SW 1271 (cell line): ENCODE data around the gene UBE2S.
"Not testable (repeated sequence)": the region's sequence is repeated elsewhere in the genome, so short reads cannot be mapped to it uniquely, and the experiment has no call there.

Experiments
- DNase-seq, 2 experiments: peaks; one replicate each; lab custom pipeline; 2025; lab: John Stamatoyannopoulos, UW

The UBE2S gene

DNA sequence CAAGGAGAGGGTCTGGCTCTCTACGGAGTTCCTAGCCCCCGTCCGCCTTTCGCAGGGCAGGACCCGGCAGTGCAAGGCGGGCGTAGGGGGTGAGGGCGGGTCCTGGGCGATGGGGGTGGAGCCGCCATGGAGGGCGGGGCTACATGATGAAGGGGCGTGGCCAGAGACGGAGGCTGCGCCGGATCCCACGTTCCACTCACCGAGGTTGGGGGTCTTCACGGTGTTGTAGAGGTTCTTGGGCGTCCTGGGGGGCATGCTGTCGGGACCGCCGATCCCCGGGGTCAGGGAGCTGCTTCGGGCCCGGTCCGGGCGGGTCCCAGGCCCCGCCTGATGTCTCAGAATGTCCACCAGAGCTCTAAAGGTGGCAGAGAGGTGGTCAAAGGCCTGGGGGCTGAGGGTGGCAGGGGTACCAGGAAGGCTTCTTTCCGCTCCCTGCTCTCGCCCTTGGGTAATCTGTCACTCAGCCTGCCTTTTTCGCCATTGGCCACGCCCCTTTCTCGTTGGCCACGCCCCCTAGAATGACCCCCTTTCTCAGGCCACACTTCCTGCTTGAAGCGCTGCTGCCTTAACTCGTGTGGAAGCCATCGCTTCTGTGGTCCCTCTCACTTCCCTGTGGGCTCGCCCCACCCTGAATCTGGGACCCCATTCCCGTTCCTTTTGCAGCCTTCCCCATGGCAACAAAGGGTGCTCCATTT, 33.0 kb upstream of the UBE2S start:
- no peak for DNase-seq

DNA sequence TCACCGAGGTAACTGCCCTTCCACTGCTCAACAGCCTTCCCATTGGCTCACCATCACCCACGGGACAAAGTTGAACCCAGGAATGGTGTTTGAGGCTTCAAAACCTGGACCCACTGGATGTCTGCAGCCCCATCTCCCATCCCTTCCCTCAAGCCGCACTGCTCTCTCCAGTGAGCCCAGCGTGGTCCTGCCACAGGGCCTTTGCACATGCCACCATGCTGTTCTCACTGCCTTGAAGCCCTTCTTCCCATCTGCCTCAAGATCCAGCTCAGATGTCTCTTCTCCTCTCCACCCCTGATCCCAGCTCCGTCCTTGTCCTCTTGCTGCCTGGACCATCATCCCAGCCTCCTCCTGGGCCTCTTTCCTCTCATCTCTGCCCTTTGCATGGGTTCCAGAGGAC, 31.5 kb upstream of the UBE2S start:
- no peak for DNase-seq

DNA sequence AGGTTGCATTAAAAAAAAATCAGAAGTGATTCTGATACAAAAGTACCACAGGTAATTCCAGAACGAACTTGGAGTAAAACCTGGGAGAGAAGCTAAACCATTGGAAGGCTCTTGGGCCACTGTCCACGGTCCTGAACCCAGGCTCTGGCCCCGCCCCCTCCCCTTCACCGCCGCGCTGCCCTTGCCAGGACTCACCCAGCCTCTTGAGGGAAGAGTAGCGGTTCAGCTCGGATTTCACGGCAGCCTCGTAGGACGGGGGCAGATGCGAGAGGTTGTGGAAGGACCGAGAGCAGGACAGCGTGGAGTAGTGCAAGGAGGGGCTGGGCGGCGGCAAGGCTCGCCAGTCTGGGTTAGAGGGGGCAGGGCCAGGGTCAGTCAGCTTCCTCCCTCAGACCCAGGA, 29.8 kb upstream of the UBE2S start:
- peak in 1 of 2 experiments; percentile 48 for DNase-seq

- DNase-seq: no peak
Measured at GRCh38 chr19:55436847-55437246, 29.3 kb upstream of the UBE2S start.

DNA sequence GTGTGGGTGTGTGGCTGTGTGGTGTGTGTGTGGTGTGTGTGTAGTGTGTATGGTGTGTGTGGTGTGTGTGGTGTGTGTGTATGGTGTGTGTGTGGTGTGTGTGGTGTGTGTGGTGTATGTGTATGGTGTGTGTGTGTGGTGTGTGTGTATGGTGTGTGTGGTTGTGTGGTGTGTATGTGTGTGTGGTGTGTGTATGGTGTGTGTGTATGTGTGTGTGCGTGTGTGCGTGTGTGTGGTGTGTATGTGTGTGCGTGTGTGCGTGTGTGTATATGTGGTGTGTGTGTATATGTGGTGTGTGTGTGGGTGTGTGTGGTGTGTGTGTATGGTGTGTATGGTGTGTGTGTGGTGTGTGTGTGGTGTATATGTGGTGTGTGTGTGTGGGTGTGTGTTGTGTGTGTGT, 27.4 kb upstream of the UBE2S start:
- DNase-seq: no peak

- DNase-seq: no peak
Measured at GRCh38 chr19:55434356-55434919, 26.9 kb upstream of the UBE2S start.

DNA sequence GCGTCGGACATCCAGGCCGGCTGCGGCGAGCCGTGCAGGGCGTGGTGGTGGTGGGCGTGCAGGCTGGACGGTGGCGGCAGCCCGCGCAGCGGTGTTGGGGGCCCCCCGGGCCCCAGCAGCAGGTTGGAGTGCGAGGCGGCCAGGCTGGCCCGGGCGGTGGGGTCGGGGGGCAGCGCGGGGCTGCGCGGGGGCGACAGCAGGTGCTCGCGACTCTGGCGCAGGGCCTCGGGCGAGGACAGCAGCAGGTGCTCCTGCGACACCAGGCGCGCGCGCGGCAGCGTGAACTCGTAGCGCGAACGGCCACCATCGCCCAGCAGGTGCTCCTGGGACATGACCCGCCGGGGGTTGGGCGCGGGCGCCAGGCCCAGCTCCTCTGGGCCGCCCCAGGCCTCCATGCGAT, 25.7 kb upstream of the UBE2S start:
- no peak for DNase-seq

DNA sequence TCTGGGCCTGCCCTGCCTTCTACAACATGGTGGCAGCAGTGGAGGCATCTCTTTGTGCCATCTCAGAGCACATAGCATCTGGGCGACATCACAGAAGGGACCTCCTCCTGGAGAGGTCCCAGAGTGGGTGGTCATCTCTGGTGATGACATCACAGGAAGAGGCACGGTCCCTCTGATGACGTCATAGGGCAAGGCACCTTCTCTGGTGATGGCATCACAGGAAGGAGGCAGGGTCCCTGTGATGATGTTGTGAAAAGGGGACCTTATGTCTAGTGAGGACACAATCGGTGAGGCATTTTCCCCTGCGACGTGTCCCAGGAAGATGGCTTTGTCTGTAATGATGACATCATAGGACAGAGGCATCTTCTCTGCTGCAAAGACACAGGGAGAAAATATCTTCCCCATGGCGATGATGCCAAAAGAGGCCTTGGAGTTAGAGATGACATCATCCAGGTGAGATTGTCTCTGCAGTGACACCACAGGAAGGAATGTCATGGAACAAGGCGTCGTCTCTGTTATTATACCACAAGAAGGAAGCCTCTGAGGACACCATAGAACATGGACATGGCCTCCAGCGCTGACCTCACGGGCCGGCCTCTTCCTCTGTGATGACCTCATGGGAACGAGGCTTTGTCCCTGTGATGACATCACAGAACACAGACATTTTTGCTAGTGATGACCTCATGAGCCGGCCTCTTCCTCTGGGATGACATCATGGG, 24.8 kb upstream of the UBE2S start:
- no peak for DNase-seq

- no peak for DNase-seq
Measured at GRCh38 chr19:55431183-55431582, 23.6 kb upstream of the UBE2S start.

DNA sequence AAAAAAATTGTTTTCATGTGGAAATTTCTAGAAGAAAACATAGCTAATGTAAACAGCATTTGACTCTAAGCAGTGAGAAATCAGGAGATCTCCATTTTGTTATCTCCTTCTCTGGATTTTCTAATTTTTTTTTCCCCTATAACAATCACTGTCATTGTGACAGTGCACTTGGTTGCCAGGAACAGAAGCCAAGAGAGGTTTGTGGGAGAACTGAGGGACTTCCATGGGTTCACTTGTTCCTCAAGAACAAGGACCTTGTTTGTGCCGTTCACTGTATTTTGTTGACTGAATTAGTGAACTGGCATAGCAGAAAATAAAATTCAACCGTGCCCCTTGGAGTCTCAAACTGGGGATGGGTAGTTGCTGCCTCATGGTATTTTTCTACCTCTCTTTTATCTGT, 18.5 kb upstream of the UBE2S start:
- DNase-seq: no peak

DNA sequence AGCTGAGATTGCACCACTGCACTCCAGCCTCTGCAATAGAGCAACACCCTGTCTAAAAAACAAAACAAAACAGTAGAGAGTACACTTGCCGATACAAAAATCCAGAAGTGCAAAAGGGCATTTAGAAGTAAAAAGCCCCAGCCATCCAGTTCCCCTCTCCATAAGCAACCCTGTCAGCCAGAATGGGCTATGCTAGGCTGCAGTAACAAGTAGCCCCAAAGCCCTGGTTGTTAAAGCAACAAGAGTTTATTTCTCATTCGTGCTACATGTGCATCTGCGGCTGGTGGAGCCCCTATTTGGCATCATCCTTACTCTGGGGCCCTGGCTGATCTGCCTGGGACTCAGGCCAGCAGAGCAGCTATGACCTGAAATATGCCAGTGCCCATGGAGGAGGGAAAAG, 16.9 kb upstream of the UBE2S start:
- no peak for DNase-seq

- DNase-seq: no peak
Measured at GRCh38 chr19:55423225-55424005, 15.8 kb upstream of the UBE2S start.

- DNase-seq: not testable (repeated sequence)
Measured at GRCh38 chr19:55421281-55421680, 13.7 kb upstream of the UBE2S start.

- DNase-seq: no peak
Measured at GRCh38 chr19:55419624-55420236, 12.1 kb upstream of the UBE2S start.

DNA sequence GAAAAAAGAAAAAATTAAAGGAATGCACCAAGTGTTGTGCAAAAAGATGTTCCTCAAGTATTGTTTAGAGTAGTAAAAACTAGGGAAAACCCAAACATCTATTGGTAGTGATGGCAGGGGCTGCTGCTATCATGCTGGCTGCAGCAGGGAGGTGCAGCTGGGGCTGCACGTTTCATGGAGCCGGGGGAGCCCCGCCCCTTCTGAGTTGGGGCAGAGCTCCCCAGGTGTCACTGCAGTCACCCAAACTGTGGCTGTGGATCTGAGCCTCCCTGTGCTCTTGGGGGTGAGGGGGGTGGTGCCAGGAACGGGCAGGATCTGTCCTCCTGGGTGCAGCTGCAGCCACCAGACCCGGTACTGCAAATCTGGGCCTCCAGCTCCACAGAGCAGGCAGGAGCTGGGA, 11.5 kb upstream of the UBE2S start:
- no peak for DNase-seq

DNA sequence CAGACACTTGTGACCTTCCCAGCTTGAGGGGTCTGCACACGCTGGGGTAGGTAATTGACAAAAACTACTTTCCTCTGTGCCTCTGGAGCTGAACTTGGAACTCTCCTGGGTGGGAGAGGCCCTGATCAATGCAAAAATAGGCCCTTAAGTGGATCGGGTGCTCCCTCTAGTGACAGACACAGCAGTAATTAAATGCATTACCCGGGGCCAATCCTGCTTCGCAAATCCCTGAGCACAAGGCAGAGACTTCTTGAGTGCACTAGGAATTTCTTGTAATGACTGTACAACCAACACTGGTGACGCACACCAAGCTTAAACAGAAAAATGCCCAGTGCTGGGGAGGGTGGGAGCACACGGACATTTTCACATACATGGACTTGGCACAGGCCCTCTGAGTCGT, 10.6 kb upstream of the UBE2S start:
- peak; percentile 32 to 68 for DNase-seq

GRCh38 chr19:55410168-55410567, 2.6 kb upstream of the UBE2S start:
- no peak for DNase-seq

DNA sequence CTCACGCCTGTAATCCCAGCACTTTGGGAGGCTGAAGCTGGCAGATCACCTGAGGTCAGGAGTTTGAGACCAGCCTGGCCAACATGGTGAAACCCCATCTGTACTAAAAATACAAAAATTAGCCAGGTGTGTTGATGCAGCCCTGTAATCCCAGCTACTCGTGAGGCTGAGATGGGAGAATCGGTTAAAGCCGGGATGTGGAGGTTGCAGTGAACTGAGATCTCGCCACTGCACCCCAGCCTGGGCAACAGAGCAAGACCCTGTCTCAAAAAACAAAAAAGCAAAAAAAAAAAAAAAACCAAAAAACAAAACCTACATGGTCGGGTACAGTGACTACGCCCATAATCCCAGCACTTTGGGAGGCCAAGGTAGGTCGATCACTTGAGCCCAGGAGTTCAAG, 1.6 kb upstream of the UBE2S start:
- not testable (repeated sequence) for DNase-seq

DNA sequence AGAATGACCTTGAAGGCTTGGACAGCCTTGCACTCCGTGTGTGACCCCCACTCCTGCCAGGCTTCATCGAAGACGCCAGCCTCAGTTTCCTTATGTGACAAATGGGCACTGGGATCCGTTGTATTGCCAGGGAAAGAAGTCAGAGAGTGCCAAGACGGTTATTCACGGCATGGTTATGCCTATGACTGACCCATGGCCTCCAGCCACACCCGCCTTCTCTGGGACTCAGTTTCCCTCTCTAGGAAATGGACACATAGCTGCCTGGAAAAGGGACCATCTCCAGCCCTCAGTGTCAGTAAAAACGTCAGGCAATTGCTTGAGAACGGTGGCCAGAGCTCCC, 915 bp upstream of the UBE2S start:
- DNase-seq: no peak

DNA sequence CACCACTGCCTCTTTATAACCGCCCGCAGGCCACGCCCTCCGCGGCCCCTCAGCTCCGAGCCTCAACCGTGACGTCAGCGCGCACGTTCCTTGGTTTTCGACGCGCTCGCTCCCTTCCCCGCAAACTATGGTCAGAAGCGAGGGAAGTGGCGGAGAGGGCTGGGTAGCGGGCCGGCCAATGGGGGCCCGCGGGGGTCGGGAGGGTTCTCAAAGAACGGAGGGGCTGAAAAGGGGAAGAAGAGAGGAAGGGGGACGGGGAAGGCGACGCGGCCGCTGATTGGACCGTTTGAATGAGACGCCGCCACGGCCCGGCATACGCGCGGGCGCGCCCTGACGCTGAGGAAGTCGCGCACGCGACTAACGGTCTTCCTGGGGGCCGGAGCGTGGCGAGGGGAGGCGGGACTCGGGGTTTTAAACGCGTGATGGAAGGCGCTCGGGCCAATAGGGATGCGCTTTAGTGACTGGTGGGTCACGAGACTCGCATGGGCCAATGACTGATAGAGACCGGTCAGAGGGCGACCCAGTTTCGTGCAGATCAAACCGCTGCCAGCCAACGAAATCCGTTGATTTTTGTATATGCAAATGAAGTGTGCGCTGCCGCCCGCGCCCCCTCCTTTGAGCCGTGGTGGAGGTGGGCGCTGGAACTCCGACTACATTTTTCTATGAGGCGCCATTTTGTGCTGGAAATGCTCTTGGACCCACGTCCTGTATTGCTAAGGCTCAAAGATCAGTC, 378 bp upstream of the UBE2S start:
- DNase-seq: peak; percentile 93 to 97

DNA sequence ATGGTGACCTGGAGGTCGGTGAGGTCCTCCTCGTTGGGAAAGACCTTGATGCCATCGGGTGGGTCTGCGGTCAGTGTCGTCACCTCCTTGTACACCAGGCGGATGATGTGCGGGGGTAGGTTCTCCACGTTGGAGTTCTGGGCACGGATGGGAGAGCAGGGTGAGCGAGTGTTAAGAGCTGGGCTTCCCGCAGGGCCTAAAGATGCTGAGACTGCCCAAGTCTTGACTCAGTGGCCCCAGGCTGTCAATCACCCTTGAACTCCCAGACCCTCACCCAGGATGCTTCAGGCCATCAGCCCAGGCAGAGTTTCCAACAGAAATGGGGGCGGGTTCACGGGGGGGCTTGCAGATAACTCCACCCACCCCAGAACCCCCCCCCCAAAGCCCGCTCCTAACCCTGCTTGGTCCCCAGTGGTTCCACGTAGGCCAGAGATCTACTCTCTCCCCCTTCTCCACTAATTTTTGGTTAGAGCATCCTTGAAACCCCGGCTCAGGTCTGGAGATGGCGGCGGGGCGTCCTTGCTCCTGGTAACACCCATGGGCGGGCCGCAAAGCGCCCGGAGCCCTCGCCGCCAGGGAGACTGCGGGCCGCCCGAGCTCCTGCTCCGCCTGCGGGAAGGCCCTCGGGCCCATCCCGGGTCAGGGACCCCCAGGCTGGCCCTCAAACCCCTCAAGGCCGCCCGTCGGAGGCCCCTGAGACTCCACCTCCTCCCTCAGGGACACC, 600 bp downstream of the UBE2S start:
- no peak for DNase-seq
